K562 (cell line): ENCODE data around the gene BTBD2. TPM values are rescaled to one million over a fixed set of nuclear protein-coding genes. Genes with fewer than 3 reads are reported as not detected.

Experiments
- CLOCK ChIP-seq: fragments of 250-450 bp; sonication (Bioruptor Pico); IDR thresholded peaks from 2 replicates; pipeline ENCODE4 v1.4.0; 2020; ENCODE audit warnings: mild to moderate bottlenecking, moderate library complexity, borderline replicate concordance
- ERF ChIP-seq: fragments of 450-650 bp; formaldehyde crosslinking; IDR thresholded peaks from 2 replicates; pipeline ENCODE4 v1.4.0; 2020; ENCODE audit warnings: mild to moderate bottlenecking, mixed read lengths
- FOXJ3 ChIP-seq: sonication (generic); formaldehyde crosslinking; IDR thresholded peaks from 2 replicates; pipeline ENCODE4 v1.4.0; 2020; ENCODE audit warnings: mild to moderate bottlenecking, missing genetic modification reagents
- HES1 ChIP-seq: fragments of 450-650 bp; IDR thresholded peaks from 2 replicates; pipeline ENCODE4 v1.6.1; 2016; ENCODE audit warnings: low read depth, mild to moderate bottlenecking, moderate library complexity
- NBN ChIP-seq: fragments of 450-650 bp; IDR thresholded peaks from 2 replicates; pipeline ENCODE4 v1.6.1; 2016; ENCODE audit warnings: low read depth, mild to moderate bottlenecking
- NCOA2 ChIP-seq, 2 experiments: fragments of 450-650 bp; IDR thresholded peaks; 2 replicates each; pipeline ENCODE4 v1.6.1; 2018; ENCODE audit warnings: mild to moderate bottlenecking in 2 of 2, moderate library complexity in 1 of 2; ENCODE audit not compliant: partially characterized antibody in 2 of 2
- NCOA6 ChIP-seq: fragments of 450-650 bp; IDR thresholded peaks from 2 replicates; pipeline ENCODE4 v1.6.1; 2017; ENCODE audit warnings: mild to moderate bottlenecking
- NR2C2 ChIP-seq, 2 experiments: fragments of 200-800 bp in 1 of 2; sonication (Bioruptor generic) in 1 of 2; sonication (generic) in 1 of 2; formaldehyde crosslinking in 1 of 2; IDR thresholded peaks; 2 replicates each; pipeline versions ENCODE4 v1.6.1 to v1.8.0; 2016 to 2022; ENCODE audit warnings: mild to moderate bottlenecking in 1 of 2, missing compliant biosample characterization in 1 of 2, missing genetic modification characterization in 1 of 2, missing genetic modification reagents in 1 of 2
- PHTF2 ChIP-seq: fragments of 250-450 bp; sonication (Bioruptor Pico); IDR thresholded peaks from 2 replicates; pipeline ENCODE4 v1.5.0; 2021; ENCODE audit warnings: mild to moderate bottlenecking
- POLR2AphosphoS5 ChIP-seq: IDR thresholded peaks from 2 replicates; pipeline ENCODE4 v1.6.1; 2011; ENCODE audit warnings: mild to moderate bottlenecking, low read depth, low read length, moderate library complexity; ENCODE audit not compliant: control insufficient read depth, insufficient read depth
- RB1 ChIP-seq: fragments of 450-650 bp; IDR thresholded peaks from 2 replicates; pipeline ENCODE4 v1.6.1; 2017; ENCODE audit warnings: low read depth, mild to moderate bottlenecking
- RCOR1 ChIP-seq, 2 experiments: IDR thresholded peaks; 2 replicates each; pipeline ENCODE4 v1.6.1; 2012; ENCODE audit warnings: low read depth in 2 of 2, low read length in 2 of 2, borderline replicate concordance in 1 of 2, improper control_type of control experiment in 1 of 2
- SAFB2 ChIP-seq: fragments of 200-400 bp; formaldehyde crosslinking; IDR thresholded peaks from 2 replicates; pipeline ENCODE4 v1.6.1; 2018; ENCODE audit warnings: borderline replicate concordance, low read length, low read depth, moderate library complexity; ENCODE audit not compliant: severe bottlenecking
- SIN3A ChIP-seq, 2 experiments: fragments of 150-350 bp in 1 of 2; IDR thresholded peaks; 2 replicates each; pipeline ENCODE4 v1.6.1; 2011 to 2016; ENCODE audit warnings: borderline replicate concordance in 2 of 2, low read depth in 2 of 2, low read length in 2 of 2, mild to moderate bottlenecking in 2 of 2, moderate library complexity in 2 of 2; ENCODE audit not compliant: control insufficient read depth in 1 of 2
- SLC30A9 ChIP-seq: fragments of 250-450 bp; sonication (Bioruptor Pico); IDR thresholded peaks from 2 replicates; pipeline ENCODE4 v1.8.0; 2022; ENCODE audit warnings: mild to moderate bottlenecking, moderate library complexity
- SMARCA4 ChIP-seq: fragments of 450-650 bp; IDR thresholded peaks from 2 replicates; pipeline ENCODE4 v1.6.1; 2016
- ZBTB5 ChIP-seq: fragments of 450-650 bp; IDR thresholded peaks from 2 replicates; pipeline ENCODE4 v1.6.1; 2017; ENCODE audit warnings: antibody characterized with exemption
- ZC3H4 ChIP-seq: sonication (generic); formaldehyde crosslinking; IDR thresholded peaks from 2 replicates; pipeline ENCODE4 v1.9.0; 2021; ENCODE audit warnings: missing genetic modification reagents, borderline replicate concordance
- ZNF217 ChIP-seq: sonication (generic); formaldehyde crosslinking; IDR thresholded peaks from 2 replicates; pipeline ENCODE4 v1.8.0; 2022; ENCODE audit warnings: mild to moderate bottlenecking, missing genetic modification reagents
- ZNF274 ChIP-seq: IDR thresholded peaks from 2 replicates; pipeline ENCODE4 v1.6.1; 2011; ENCODE audit warnings: low read depth, mild to moderate bottlenecking, low read length, moderate library complexity, borderline replicate concordance
- ZNF324 ChIP-seq: fragments of 250-450 bp; sonication (Bioruptor Pico); IDR thresholded peaks from 2 replicates; pipeline ENCODE4 v1.4.0; 2020; ENCODE audit warnings: mild to moderate bottlenecking
- ZNF436 ChIP-seq: fragments of 250-450, 450-650 bp; sonication (Bioruptor Pico); formaldehyde crosslinking; IDR thresholded peaks from 2 replicates; pipeline ENCODE4 v1.7.0; 2020; ENCODE audit warnings: mild to moderate bottlenecking
- polyA plus RNA-seq, 8 experiments: library from polyadenylated mRNA; depleted of rRNA in 4 of 8; stranded (reverse) in 5 of 8; unstranded in 3 of 8; fragments of >200 nt; fragmentation: Nextera tagmentation in 2 of 8; fragmentation: Illumina TruSeq in 1 of 8; extraction: Ambion mirVana in 2 of 8; extraction: Trizol in 1 of 8; gene quantifications; 2 replicates each; pipeline versions ENCODE4 v1.2.1 to v1.2.3, GENCODE V29; 2011 to 2014; ENCODE audit warnings: inconsistent platforms in 1 of 8, missing spikeins in 1 of 8
- total RNA-seq, 7 experiments: library from RNA; depleted of rRNA in 6 of 7; stranded (reverse); fragments of >200 nt in 6 of 7; fragmentation: Illumina TruSeq in 2 of 7; extraction: Trizol in 2 of 7; gene quantifications; 2 replicates each; pipeline versions ENCODE4 v1.2.1 to v1.2.3, GENCODE V29; 2011 to 2021; ENCODE audit warnings: low replicate concordance in 1 of 7

BTBD2 gene
- total and polyA plus RNA-seq, 9 of the 15 experiments (the other 6 are each of a cell fraction or from before 2014, with no cell fraction given): 0.10 to 15.6 (median 6.9) TPM

GRCh38 chr19:2055931-2056836 is 40.7 kb upstream of the BTBD2 start (continued):
- TF ChIP-seq NBN (peak; percentile 92), ZC3H4 (CRISPR knock-in tag) (no peak), SIN3A (IDR thresholded peaks at IDR 0.05; ENCODE audit: borderline replicate concordance in 2 of 2, control insufficient read depth in 1 of 2, low read depth in 2 of 2, low read length in 2 of 2) (peak in 1 of 2 experiments; percentile 52; a peak in 1 of 4 replicates), ZNF436 (CRISPR knock-in tag) (no peak), ZNF324 (CRISPR knock-in tag) (no peak), SAFB2 (no peak), SLC30A9 (CRISPR knock-in tag) (no peak), PHTF2 (CRISPR knock-in tag) (no peak), NR2C2 (CRISPR knock-in tag; IDR thresholded peaks at IDR 0.05) (no peak), NR2C2 (tag; IDR thresholded peaks at IDR 0.05) (peak; percentile 60), ZNF217 (CRISPR knock-in tag) (no peak), RB1 (peak; percentile 12; the same call in 1 of the 2 replicates), HES1 (no peak), CLOCK (CRISPR knock-in tag) (no peak), ZNF274 (no peak), RCOR1 (IDR thresholded peaks at IDR 0.05; ENCODE audit: borderline replicate concordance in 1 of 2, low read depth in 2 of 2, low read length in 2 of 2) (peak; percentile 43 to 89; a peak in 3 of 4 replicates), ERF (CRISPR knock-in tag) (0 out of 2 replicates have a peak, but pooled peaks have one; percentile 29), NCOA6 (no peak), POLR2AphosphoS5 (0 out of 2 replicates have a peak, but pooled peaks have one; percentile 42), ZBTB5 (no peak), SMARCA4 (no peak; the same call in 1 of the 2 replicates), NCOA2 (IDR thresholded peaks at IDR 0.05; ENCODE audit: partially characterized antibody in 2 of 2) (no peak), FOXJ3 (CRISPR knock-in tag) (no peak)
